Keratinocyte (primary cell): ENCODE data around the gene CEP164. TPM values are rescaled to one million over a fixed set of nuclear protein-coding genes. Genes with fewer than 3 reads are reported as not detected.

ENCODE experiments used
- DNase-seq: peaks from one replicate; pipeline ENCODE4 v3.0.0-alpha.2; 2011; ENCODE audit warnings: low read depth, missing footprints, low spot score
- FAIRE-seq: peaks from 2 replicates; lab custom pipeline; 2011; peaks lifted over from hg19 to GRCh38; lab: Jason Lieb, UNC
- H2AFZ ChIP-seq: 2 replicates; pipeline ENCODE4 v1.6.0; 2012; ENCODE audit warnings: low read length, control low read depth, inconsistent platforms; ENCODE audit not compliant: control insufficient read depth
- H3K27ac ChIP-seq: 2 replicates; pipeline ENCODE4 v1.5.1; 2011; ENCODE audit warnings: low read length; ENCODE audit not compliant: control insufficient read depth, insufficient read depth
- H3K27me3 ChIP-seq: 3 replicates; pipeline ENCODE4 v1.6.0; 2011; ENCODE audit warnings: low read length; ENCODE audit not compliant: control insufficient read depth, insufficient read depth; ENCODE audit errors: extremely low read depth
- H3K36me3 ChIP-seq, 2 experiments: 2 replicates in 1 of 2; 3 replicates in 1 of 2; pipeline ENCODE4 v1.5.1; 2011; ENCODE audit warnings: low read length in 2 of 2, mild to moderate bottlenecking in 1 of 2; ENCODE audit not compliant: control insufficient read depth in 2 of 2, insufficient read depth in 2 of 2; ENCODE audit errors: extremely low read depth in 1 of 2
- H3K4me1 ChIP-seq: 3 replicates; pipeline ENCODE4 v1.5.1; 2011; ENCODE audit warnings: low read length; ENCODE audit not compliant: control insufficient read depth, insufficient read depth; ENCODE audit errors: extremely low read depth
- H3K4me2 ChIP-seq: 3 replicates; pipeline ENCODE4 v1.6.0; 2011; ENCODE audit warnings: low read depth, low read length; ENCODE audit not compliant: control insufficient read depth, insufficient read depth; ENCODE audit errors: extremely low read depth
- H3K4me3 ChIP-seq, 3 experiments: fragments of 200-600 bp in 1 of 3; sonication (generic) in 1 of 3; 2 replicates in 2 of 3; 3 replicates in 1 of 3; pipeline ENCODE4 v1.5.1; 2011 to 2016; ENCODE audit warnings: low read length in 3 of 3, mild to moderate bottlenecking in 3 of 3, control low read depth in 2 of 3, inconsistent platforms in 1 of 3, low read depth in 1 of 3, mixed read lengths in 1 of 3, mixed run types in 1 of 3, moderate library complexity in 1 of 3; ENCODE audit not compliant: control insufficient read depth in 2 of 3, insufficient read depth in 2 of 3; ENCODE audit errors: extremely low read depth in 1 of 3
- H3K79me2 ChIP-seq: 2 replicates; pipeline ENCODE4 v1.6.0; 2012; ENCODE audit warnings: low read length; ENCODE audit not compliant: control insufficient read depth, insufficient read depth
- H3K9ac ChIP-seq: 3 replicates; pipeline ENCODE4 v1.6.0; 2011; ENCODE audit warnings: low read length; ENCODE audit not compliant: control insufficient read depth, insufficient read depth; ENCODE audit errors: extremely low read depth
- H3K9me1 ChIP-seq: 3 replicates; pipeline ENCODE4 v1.6.0; 2011; ENCODE audit warnings: low read length; ENCODE audit not compliant: control insufficient read depth, insufficient read depth; ENCODE audit errors: extremely low read depth
- H3K9me3 ChIP-seq: 2 replicates; pipeline ENCODE4 v1.5.1; 2012; ENCODE audit warnings: low read depth, low read length; ENCODE audit not compliant: control insufficient read depth
- H4K20me1 ChIP-seq: 3 replicates; pipeline ENCODE4 v1.6.0; 2011; ENCODE audit warnings: low read length; ENCODE audit not compliant: control insufficient read depth, insufficient read depth; ENCODE audit errors: extremely low read depth
- EZH2 ChIP-seq: IDR thresholded peaks from one replicate; pipeline ENCODE4 v1.6.1; 2012; ENCODE audit warnings: inconsistent platforms, mild to moderate bottlenecking, low read length, moderate library complexity
- dilution Hi-C: fragments of 300-500 bp; cut with MboI; formaldehyde crosslinking; loops from one replicate; pipeline ENCODE4 v1.7.0; 2020; ENCODE audit warnings: low sequenced_read_pairs; ENCODE audit not compliant: extremely low pct_ligation_motif_present
- polyA minus RNA-seq, 3 experiments: library from RNA; depleted of rRNA, polyadenylated mRNA; stranded (reverse); fragments of >200 nt; gene quantifications; 1 replicate in 1 of 3; 2 replicates in 1 of 3; 3 replicates in 1 of 3; pipeline ENCODE4 v1.2.3, GENCODE V29; 2011
- polyA plus RNA-seq, 5 experiments: library from polyadenylated mRNA; depleted of rRNA in 3 of 5; stranded (reverse) in 3 of 5; stranded (forward) in 1 of 5; unstranded in 1 of 5; fragments of >200 nt; gene quantifications; 1 replicate in 1 of 5; 2 replicates in 3 of 5; 3 replicates in 1 of 5; pipeline versions ENCODE4 v1.2.1 to v1.2.3, GENCODE V29; 2011 to 2012; ENCODE audit warnings: missing spikeins in 2 of 5, low read depth in 1 of 5, low replicate concordance in 1 of 5
- TF ChIP-seq, protein P1 (sequence below), 3 experiments: IDR thresholded peaks in 1 of 3; conservative IDR thresholded peaks in 1 of 3; optimal IDR thresholded peaks in 1 of 3; 2 replicates in 2 of 3; 3 replicates in 1 of 3; pipeline versions ENCODE3 to v1.5.1; 2011; ENCODE audit warnings: low read length in 3 of 3, mild to moderate bottlenecking in 3 of 3, moderate library complexity in 2 of 3, control low read depth in 1 of 3, inconsistent platforms in 1 of 3; ENCODE audit not compliant: insufficient read depth in 2 of 3; ENCODE audit errors: extremely low read depth in 1 of 3

Gene CEP164
- 14.9 to 16.6 TPM (median 15.1 TPM) in 3 replicates for polyA plus RNA-seq
- polyA plus RNA-seq (2011; ENCODE audit: low read depth) = 13.7 TPM
- polyA plus RNA-seq (2011; cell fraction: cytosol; rRNA removed) = 7.7 and 9.6 TPM in 2 replicates
- 53.5 and 66.3 TPM in 2 replicates for polyA plus RNA-seq (2011; cell fraction: nucleus; rRNA removed)
- 16.9 and 18.3 TPM in 2 replicates for polyA plus RNA-seq (2012; ENCODE audit: low replicate concordance)
- polyA minus RNA-seq = 18.2 to 30.3 TPM (median 24.9 TPM) in 3 replicates
- polyA minus RNA-seq (2011; cell fraction: cytosol; rRNA and poly(A)+ RNA removed) = 11.7 TPM
- 20.0 and 32.3 TPM in 2 replicates for polyA minus RNA-seq (2011; cell fraction: nucleus; rRNA and poly(A)+ RNA removed)

DNA sequence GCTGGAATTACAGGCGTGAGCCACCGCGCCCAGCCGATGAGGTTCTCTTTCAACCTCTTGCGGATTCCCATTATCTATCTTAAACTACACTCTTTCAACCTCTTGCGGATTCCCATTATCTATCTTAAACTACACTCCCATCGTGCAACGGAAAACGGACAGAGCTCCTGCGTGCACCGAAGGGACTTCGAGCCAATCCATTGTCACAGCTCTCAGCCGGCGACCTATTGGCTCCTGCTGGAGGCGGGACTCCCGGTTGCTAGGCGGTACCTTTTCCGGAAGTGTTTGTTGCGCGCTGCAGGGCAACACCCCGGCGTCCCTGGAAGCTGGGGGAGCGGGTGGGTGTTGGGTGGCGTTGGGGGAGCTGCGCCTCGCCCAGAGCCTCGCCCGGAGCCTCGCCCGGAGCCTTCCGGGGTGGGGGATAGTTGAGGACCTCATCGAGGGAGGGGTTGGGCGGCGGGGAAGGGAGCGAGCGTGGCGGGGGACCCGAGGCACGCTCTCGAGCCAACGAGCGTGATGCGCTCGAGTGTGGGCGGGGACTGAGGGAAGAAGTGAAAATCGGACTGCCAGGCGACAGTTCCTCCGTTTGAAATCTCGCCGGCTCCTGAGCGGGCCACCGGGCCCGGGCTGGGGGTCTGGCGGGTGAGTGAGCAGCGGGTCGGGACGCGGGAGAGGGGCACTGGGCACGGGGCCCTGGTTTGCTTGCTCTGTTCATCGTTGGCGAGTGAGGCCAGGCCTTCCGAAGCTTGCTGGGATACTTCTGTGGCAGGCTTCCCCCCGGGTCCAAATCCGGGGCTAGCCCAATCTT, at the start of gene CEP164:
Gene CEP164, plus strand, starts transcription at position 288 of the 808 bp plus-strand sequence. CDS start 10,733 bp downstream, outside the sequence.
- Histone ChIP-seq H3K4me3 (peak within 1 kb of the TSS; percentile 75 to 84 (median 75)), H3K79me2 (peaks cover 8% of the 10 kb centered on the region), H3K9me1 (no peaks in the 10 kb centered on the region), H3K27ac (peak within 1 kb of the TSS; percentile 76), H3K9ac (peak within 1 kb of the TSS; percentile 88), H4K20me1 (no peaks in the 10 kb centered on the region), H3K4me2 (peak within 1 kb of the TSS; percentile 79), H3K4me1 (peaks cover 13% of the 10 kb centered on the region), H2AFZ (peak within 1 kb of the TSS; percentile 75), H3K27me3 (no peaks in the 10 kb centered on the region), H3K9me3 (no peaks in the 10 kb centered on the region), H3K36me3 (no peaks in the 10 kb centered on the region)
- TF ChIP-seq EZH2 = no peak
- TF ChIP-seq, protein P1, sequence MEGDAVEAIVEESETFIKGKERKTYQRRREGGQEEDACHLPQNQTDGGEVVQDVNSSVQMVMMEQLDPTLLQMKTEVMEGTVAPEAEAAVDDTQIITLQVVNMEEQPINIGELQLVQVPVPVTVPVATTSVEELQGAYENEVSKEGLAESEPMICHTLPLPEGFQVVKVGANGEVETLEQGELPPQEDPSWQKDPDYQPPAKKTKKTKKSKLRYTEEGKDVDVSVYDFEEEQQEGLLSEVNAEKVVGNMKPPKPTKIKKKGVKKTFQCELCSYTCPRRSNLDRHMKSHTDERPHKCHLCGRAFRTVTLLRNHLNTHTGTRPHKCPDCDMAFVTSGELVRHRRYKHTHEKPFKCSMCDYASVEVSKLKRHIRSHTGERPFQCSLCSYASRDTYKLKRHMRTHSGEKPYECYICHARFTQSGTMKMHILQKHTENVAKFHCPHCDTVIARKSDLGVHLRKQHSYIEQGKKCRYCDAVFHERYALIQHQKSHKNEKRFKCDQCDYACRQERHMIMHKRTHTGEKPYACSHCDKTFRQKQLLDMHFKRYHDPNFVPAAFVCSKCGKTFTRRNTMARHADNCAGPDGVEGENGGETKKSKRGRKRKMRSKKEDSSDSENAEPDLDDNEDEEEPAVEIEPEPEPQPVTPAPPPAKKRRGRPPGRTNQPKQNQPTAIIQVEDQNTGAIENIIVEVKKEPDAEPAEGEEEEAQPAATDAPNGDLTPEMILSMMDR (optimal IDR thresholded peaks at IDR 0.05 in 1 of 3, IDR thresholded peaks at IDR 0.05 in 1 of 3, conservative IDR thresholded peaks at IDR 0.05 in 1 of 3; ENCODE audit: extremely low read depth in 1 of 3, insufficient read depth in 2 of 3, low read length in 3 of 3) = no peak
- FAIRE-seq (peak; percentile 89), DNase-seq (peak; percentile 77)
- dilution Hi-C loops = no loop called here

DNA sequence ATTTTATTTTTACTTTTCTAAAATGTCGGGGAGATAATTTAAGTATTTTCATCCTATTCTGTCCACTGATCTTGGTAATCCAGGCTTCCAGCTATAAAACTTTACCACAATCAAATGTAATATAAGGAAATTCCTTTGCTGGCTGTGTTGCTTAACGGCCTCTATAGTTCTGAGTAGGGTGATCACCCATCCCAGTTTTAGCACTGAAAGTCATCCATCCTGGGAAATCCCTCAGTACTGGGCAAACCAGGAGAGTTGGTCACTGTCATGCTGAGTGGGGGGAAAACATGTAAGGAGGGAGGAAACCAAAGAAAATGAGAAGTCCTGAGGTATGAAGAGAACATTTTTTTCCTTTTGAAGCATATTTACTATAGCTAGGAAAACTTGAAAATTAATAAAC, 49.3 kb upstream of the CEP164 start:
- peaks cover 17% of the 10 kb centered on the region for H3K4me1 ChIP-seq
- H4K20me1 ChIP-seq = peaks cover 2% of the 10 kb centered on the region
- H3K4me2 ChIP-seq = no peak overlapping the region
- H3K4me3 ChIP-seq = no peak overlapping the region
- no peak overlapping the region for H2AFZ ChIP-seq
- TF ChIP-seq, protein P1 (optimal IDR thresholded peaks at IDR 0.05 in 1 of 3, IDR thresholded peaks at IDR 0.05 in 1 of 3, conservative IDR thresholded peaks at IDR 0.05 in 1 of 3; ENCODE audit: extremely low read depth in 1 of 3, insufficient read depth in 2 of 3, low read length in 3 of 3) = no peak
- no peak for TF ChIP-seq EZH2
- no peak overlapping the region for H3K9ac ChIP-seq
- no peak overlapping the region for H3K27ac ChIP-seq
- peaks cover 4 to 5% of the 10 kb centered on the region in 2 experiments for H3K36me3 ChIP-seq
- dilution Hi-C loops = no loop called here
- peaks cover 2% of the 10 kb centered on the region for H3K9me3 ChIP-seq
- H3K9me1 ChIP-seq = no peaks in the 10 kb centered on the region
- FAIRE-seq (no peak), DNase-seq (no peak)
- no peaks in the 10 kb centered on the region for H3K27me3 ChIP-seq
- H3K79me2 ChIP-seq = no peaks in the 10 kb centered on the region
